Activated gamma-delta T cell (primary cell): ENCODE results near the gene SPRR2E.
"Not testable (repeated sequence)": the region's sequence is repeated elsewhere in the genome, so short reads cannot be mapped to it uniquely, and the experiment has no call there.

ENCODE experiments used
- DNase-seq: peaks from one replicate; lab custom pipeline; 2025; lab: John Stamatoyannopoulos, UW

The SPRR2E gene

GRCh38 chr1:153070243-153070642, 24.1 kb downstream of the SPRR2E start:
- DNase-seq = no peak

GRCh38 chr1:153058826-153059784, 35.2 kb downstream of the SPRR2E start:
- DNase-seq = no peak

GRCh38 chr1:153058154-153058553, 36.2 kb downstream of the SPRR2E start:
- DNase-seq = no peak

- no peak for DNase-seq
Observed at GRCh38 chr1:153057375-153057774, 37.0 kb downstream of the SPRR2E start, which contains the start of gene SPRR2A. TSS of gene SPRR2A (minus strand) at chr1:153057512. CDS start at chr1:153056735, 777 bp downstream.

GRCh38 chr1:153056111-153056510, 38.2 kb downstream of the SPRR2E start:
- not testable (repeated sequence) for DNase-seq

- no peak for DNase-seq
Observed at GRCh38 chr1:153049211-153049610, 45.1 kb downstream of the SPRR2E start.
